Smooth muscle cell (in vitro differentiated cells): ENCODE measurements around the gene MAS1L. TPM values are rescaled to one million over a fixed set of nuclear protein-coding genes. Genes with fewer than 3 reads are reported as not detected.

Source experiments
- DNase-seq: peaks from one replicate; lab custom pipeline; 2025; ENCODE audit not compliant: unreplicated experiment; lab: John Stamatoyannopoulos, UW
- H2AFZ ChIP-seq: fragments of 200-600 bp; sonication (generic); 2 replicates; pipeline ENCODE4 v1.6.0; 2016; ENCODE audit warnings: antibody characterized with exemption, low read depth, mild to moderate bottlenecking
- H3F3A ChIP-seq: fragments of 200-600 bp; sonication (generic); 2 replicates; pipeline ENCODE4 v1.6.0; 2017; ENCODE audit warnings: antibody characterized with exemption, low read depth
- H3K27ac ChIP-seq: fragments of 200-600 bp; sonication (generic); 2 replicates; pipeline ENCODE4 v1.5.1; 2016; ENCODE audit warnings: low read depth, mild to moderate bottlenecking
- H3K27me3 ChIP-seq: fragments of 200-600 bp; sonication (generic); 2 replicates; pipeline ENCODE4 v1.6.1; 2016; ENCODE audit warnings: low read depth, mild to moderate bottlenecking
- H3K36me3 ChIP-seq: fragments of 200-600 bp; sonication (generic); 2 replicates; pipeline ENCODE4 v1.5.1; 2016; ENCODE audit warnings: low read depth
- H3K4me1 ChIP-seq: fragments of 200-600 bp; sonication (generic); 2 replicates; pipeline ENCODE4 v1.5.1; 2016; ENCODE audit warnings: low read depth
- H3K4me2 ChIP-seq: fragments of 200-600 bp; sonication (generic); 2 replicates; pipeline ENCODE4 v1.6.0; 2016; ENCODE audit warnings: mild to moderate bottlenecking
- H3K4me3 ChIP-seq: fragments of 200-600 bp; sonication (generic); 2 replicates; pipeline ENCODE4 v1.5.1; 2016; ENCODE audit warnings: mild to moderate bottlenecking
- H3K79me2 ChIP-seq: fragments of 200-600 bp; sonication (generic); 2 replicates; pipeline ENCODE4 v1.6.0; 2016; ENCODE audit warnings: low read depth, mild to moderate bottlenecking
- H3K9ac ChIP-seq: fragments of 200-600 bp; sonication (generic); 2 replicates; pipeline ENCODE4 v1.6.0; 2016; ENCODE audit warnings: low read depth
- H3K9me3 ChIP-seq: fragments of 200-600 bp; sonication (generic); replicated peaks from 2 replicates; pipeline ENCODE4 v1.5.1; 2016; ENCODE audit warnings: low read depth
- H4K20me1 ChIP-seq: fragments of 200-600 bp; sonication (generic); 2 replicates; pipeline ENCODE4 v1.6.0; 2016; ENCODE audit warnings: low read depth
- CTCF ChIP-seq: fragments of 200-600 bp; sonication (generic); IDR thresholded peaks from 2 replicates; pipeline ENCODE4 v1.5.1; 2017; ENCODE audit warnings: borderline replicate concordance, mild to moderate bottlenecking, antibody characterized with exemption; ENCODE audit not compliant: insufficient read depth, poor library complexity, severe bottlenecking
- WGBS: methylation state at CpG from one replicate; pipeline ENCODE4 v1.1.7; 2016; ENCODE audit warnings: low lambda C conversion rate; 5-methylcytosine and 5-hydroxymethylcytosine counted together
- polyA plus RNA-seq: library from polyadenylated mRNA; unstranded; fragments of >200 nt; fragmentation: Nextera tagmentation; extraction: Ambion mirVana; gene quantifications from 2 replicates; pipeline ENCODE4 v1.2.1, GENCODE V29; 2016
- total RNA-seq: library from RNA; depleted of rRNA; stranded (reverse); fragments of >200 nt; gene quantifications from 2 replicates; pipeline ENCODE4 v1.2.3, GENCODE V29; 2014

The MAS1L gene
- total and polyA plus RNA-seq, 2 experiments from 2014 or later = not detected

GRCh38 chr6:29524044-29524443 lies 36.3 kb upstream of the MAS1L start:
- H3K27me3 ChIP-seq = no peaks in the 10 kb centered on the region
- no peaks in the 10 kb centered on the region for H3K79me2 ChIP-seq
- DNase-seq = no peak
- no peak overlapping the region for H3K27ac ChIP-seq
- no peaks in the 10 kb centered on the region for H3K9me3 ChIP-seq
- no peak overlapping the region for H3K4me2 ChIP-seq
- H3K9ac ChIP-seq = no peak overlapping the region
- WGBS = 93% methylated on average over 2 of the region's 2 CpGs
- no peak for TF ChIP-seq CTCF
- H2AFZ ChIP-seq = no peak overlapping the region
- no peaks in the 10 kb centered on the region for H3K36me3 ChIP-seq
- no peaks in the 10 kb centered on the region for H3F3A ChIP-seq
- H4K20me1 ChIP-seq = no peaks in the 10 kb centered on the region
- no peak overlapping the region for H3K4me3 ChIP-seq
- no peaks in the 10 kb centered on the region for H3K4me1 ChIP-seq

GRCh38 chr6:29522227-29522626 lies 34.5 kb upstream of the MAS1L start:
- no peak overlapping the region for H2AFZ ChIP-seq

GRCh38 chr6:29521006-29521680 lies 33.4 kb upstream of the MAS1L start:
- H3K36me3 ChIP-seq = no peaks in the 10 kb centered on the region
- TF ChIP-seq CTCF = no peak
- 73% methylated on average over 8 of the region's 8 CpGs for WGBS

More at GRCh38 chr6:29522227-29522626, 34.5 kb upstream of the MAS1L start:
- no peak for DNase-seq
- no peaks in the 10 kb centered on the region for H3K79me2 ChIP-seq
- H3K4me1 ChIP-seq = no peaks in the 10 kb centered on the region
- H3K27ac ChIP-seq = no peak overlapping the region
- TF ChIP-seq CTCF = no peak
- H4K20me1 ChIP-seq = no peaks in the 10 kb centered on the region
- no peak overlapping the region for H3K9ac ChIP-seq
- no peaks in the 10 kb centered on the region for H3F3A ChIP-seq
- no peak overlapping the region for H3K4me3 ChIP-seq
- WGBS = 69% methylated on average over 2 of the region's 2 CpGs
- H3K36me3 ChIP-seq = no peaks in the 10 kb centered on the region
- no peaks in the 10 kb centered on the region for H3K27me3 ChIP-seq
- no peak overlapping the region for H3K4me2 ChIP-seq
- no peaks in the 10 kb centered on the region for H3K9me3 ChIP-seq

GRCh38 chr6:29520232-29520631 lies 32.5 kb upstream of the MAS1L start:
- no peaks in the 10 kb centered on the region for H3K36me3 ChIP-seq
- no peaks in the 10 kb centered on the region for H3K79me2 ChIP-seq
- H3K27ac ChIP-seq = no peak overlapping the region
- no peaks in the 10 kb centered on the region for H4K20me1 ChIP-seq
- TF ChIP-seq CTCF = no peak
- no peak overlapping the region for H3K4me2 ChIP-seq
- 90% methylated on average over 4 of the region's 4 CpGs for WGBS
- no peak overlapping the region for H3K4me3 ChIP-seq
- H3F3A ChIP-seq = no peaks in the 10 kb centered on the region
- no peaks in the 10 kb centered on the region for H3K4me1 ChIP-seq
- H3K9me3 ChIP-seq = no peaks in the 10 kb centered on the region
- DNase-seq = no peak
- no peak overlapping the region for H2AFZ ChIP-seq
- H3K27me3 ChIP-seq = no peaks in the 10 kb centered on the region
- no peak overlapping the region for H3K9ac ChIP-seq

More at GRCh38 chr6:29521006-29521680, 33.4 kb upstream of the MAS1L start:
- Histone ChIP-seq H3K4me3 (no peak overlapping the region), H2AFZ (no peak overlapping the region), H3K27me3 (no peaks in the 10 kb centered on the region), H3F3A (no peaks in the 10 kb centered on the region), H3K4me1 (no peaks in the 10 kb centered on the region), H3K79me2 (no peaks in the 10 kb centered on the region), H3K9me3 (no peaks in the 10 kb centered on the region), H3K9ac (no peak overlapping the region), H3K27ac (no peak overlapping the region), H3K4me2 (no peak overlapping the region), H4K20me1 (no peaks in the 10 kb centered on the region)
- no peak for DNase-seq
